ENCODE measurements around the gene EPS8L3. TPM values are rescaled to one million over a fixed set of nuclear protein-coding genes. Genes with fewer than 3 reads are reported as not detected.
"Not testable (repeated sequence)": the region's sequence is repeated elsewhere in the genome, so short reads cannot be mapped to it uniquely, and the experiment has no call there.

The EPS8L3 gene
- total RNA-seq, 2 experiments from 2014 or later, result not detected

DNA sequence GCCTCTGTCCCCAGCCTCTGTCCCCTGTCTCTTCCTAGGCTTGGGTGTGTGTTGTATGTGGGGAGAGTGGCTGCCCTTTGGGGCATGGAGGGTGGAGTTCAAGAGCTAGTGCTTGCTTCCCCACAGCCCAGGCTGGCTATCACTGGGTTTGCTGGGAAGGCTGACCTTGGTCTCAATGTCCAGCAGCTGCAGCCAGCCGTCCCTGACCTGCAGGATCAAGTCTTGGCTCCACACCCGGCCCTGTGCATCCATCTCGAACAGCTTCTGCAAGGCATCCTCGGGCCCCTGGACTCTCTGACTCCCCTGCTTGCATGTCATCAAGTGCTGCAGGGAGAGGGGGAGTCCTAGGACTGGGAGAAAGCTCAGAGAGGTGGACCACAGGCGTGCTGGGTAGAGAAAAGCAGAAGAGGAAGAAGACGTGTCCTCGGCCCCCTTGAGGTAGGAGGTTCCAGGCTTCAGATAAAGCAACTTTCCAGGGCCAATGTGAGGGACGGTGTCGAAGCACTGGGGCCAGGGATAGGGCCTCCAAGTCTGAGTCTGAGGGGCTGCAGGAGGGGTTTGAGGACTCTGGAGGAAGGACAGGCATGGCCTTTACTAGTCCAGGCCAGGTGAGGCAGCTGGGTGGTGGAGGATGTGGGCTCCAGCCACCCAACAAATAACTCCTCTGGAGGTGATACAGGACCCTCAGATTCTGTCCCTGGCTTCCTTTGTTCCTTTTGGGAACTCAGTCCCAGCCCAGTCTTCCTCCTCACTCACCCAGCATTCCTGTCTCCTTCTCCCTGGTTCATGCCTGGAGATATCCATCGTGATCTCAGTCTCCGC is 4.0 kb downstream of the EPS8L3 start:
- DNase-seq (no peak), ATAC-seq (no peak)
- CTCF ChIA-PET, result interaction anchor here (0.8 to 1.3 kb wide), 2 partner anchors 17 to 225 kb away, joined by 4 read pairs; partner anchors contain the start of gene AHCYL1
- H3K9me3 Mint-ChIP-seq, result no peaks in the 10 kb centered on the region
- POLR2A ChIA-PET, result no interaction called here
- H3K27ac Mint-ChIP-seq, result no peak overlapping the region
- H3K36me3 Mint-ChIP-seq (ENCODE audit: low read depth), result no peaks in the 10 kb centered on the region
- no peaks in the 10 kb centered on the region for H3K4me1 Mint-ChIP-seq (ENCODE audit: low read depth)
- intact Hi-C loops (cut with micrococcal nuclease), result no loop called here
- no peak overlapping the region for H3K4me3 Mint-ChIP-seq
- TF ChIP-seq, protein P1, sequence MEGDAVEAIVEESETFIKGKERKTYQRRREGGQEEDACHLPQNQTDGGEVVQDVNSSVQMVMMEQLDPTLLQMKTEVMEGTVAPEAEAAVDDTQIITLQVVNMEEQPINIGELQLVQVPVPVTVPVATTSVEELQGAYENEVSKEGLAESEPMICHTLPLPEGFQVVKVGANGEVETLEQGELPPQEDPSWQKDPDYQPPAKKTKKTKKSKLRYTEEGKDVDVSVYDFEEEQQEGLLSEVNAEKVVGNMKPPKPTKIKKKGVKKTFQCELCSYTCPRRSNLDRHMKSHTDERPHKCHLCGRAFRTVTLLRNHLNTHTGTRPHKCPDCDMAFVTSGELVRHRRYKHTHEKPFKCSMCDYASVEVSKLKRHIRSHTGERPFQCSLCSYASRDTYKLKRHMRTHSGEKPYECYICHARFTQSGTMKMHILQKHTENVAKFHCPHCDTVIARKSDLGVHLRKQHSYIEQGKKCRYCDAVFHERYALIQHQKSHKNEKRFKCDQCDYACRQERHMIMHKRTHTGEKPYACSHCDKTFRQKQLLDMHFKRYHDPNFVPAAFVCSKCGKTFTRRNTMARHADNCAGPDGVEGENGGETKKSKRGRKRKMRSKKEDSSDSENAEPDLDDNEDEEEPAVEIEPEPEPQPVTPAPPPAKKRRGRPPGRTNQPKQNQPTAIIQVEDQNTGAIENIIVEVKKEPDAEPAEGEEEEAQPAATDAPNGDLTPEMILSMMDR (IDR thresholded peaks at IDR 0.05), result no peak
- H3K27me3 Mint-ChIP-seq, result no peaks in the 10 kb centered on the region

GRCh38 chr1:109757936-109758786 is 5.6 kb downstream of the EPS8L3 start:
- ChIA-PET POLR2A (no interaction called here), CTCF (interaction anchor here (1.4 kb wide), 1 partner anchor 119 kb away, joined by 5 read pairs; no protein-coding TSS in a partner anchor)
- H3K4me1 Mint-ChIP-seq (ENCODE audit: low read depth), result no peaks in the 10 kb centered on the region
- H3K36me3 Mint-ChIP-seq (ENCODE audit: low read depth), result no peaks in the 10 kb centered on the region
- H3K27ac Mint-ChIP-seq, result no peak overlapping the region
- no peaks in the 10 kb centered on the region for H3K27me3 Mint-ChIP-seq
- TF ChIP-seq, protein P1 (IDR thresholded peaks at IDR 0.05), result no peak
- ATAC-seq (no peak), DNase-seq (no peak)
- intact Hi-C loops (cut with micrococcal nuclease), result no loop called here
- no peak overlapping the region for H3K4me3 Mint-ChIP-seq
- H3K9me3 Mint-ChIP-seq, result no peaks in the 10 kb centered on the region

DNA sequence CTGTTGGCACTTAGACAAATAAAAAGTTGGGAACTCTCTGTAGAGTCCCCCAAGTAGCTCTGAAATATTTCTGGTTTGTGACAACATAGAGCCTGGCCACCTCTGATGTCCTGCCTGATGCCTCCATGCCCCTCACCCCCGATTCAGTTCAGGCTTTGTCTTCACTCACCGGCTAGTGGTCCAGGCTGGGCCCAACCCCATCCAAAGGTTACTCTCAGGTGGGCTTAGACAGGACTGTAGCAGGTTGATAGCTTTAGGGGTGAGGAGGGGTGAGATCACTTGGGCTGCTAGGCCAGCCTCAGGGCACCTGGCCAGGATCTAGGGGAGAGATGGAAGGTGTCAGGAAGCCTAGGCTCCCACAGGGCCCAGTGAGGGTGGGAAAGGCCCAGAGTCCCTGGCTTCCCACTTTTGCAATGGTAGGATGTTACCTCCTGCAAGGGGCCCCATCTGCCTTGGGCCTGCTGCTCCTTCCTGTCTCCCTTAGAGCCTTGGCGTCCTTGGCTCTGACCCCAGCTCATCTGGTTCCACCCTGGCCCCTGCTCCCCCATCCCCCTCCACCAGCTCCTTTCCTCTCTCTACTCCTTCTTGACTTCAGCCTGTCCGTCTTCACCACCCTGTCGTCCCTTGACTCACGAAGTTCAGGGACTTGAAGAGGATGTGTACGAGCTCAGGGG is 6.7 kb downstream of the EPS8L3 start:
- ATAC-seq (no peak), DNase-seq (no peak)
- no peak overlapping the region for H3K27ac Mint-ChIP-seq
- intact Hi-C loops (cut with micrococcal nuclease), result no loop called here
- no peaks in the 10 kb centered on the region for H3K4me1 Mint-ChIP-seq (ENCODE audit: low read depth)
- ChIA-PET POLR2A (no interaction called here), CTCF (interaction anchor here (1.2 to 1.4 kb wide), 2 partner anchors 113 to 117 kb away, joined by 3 to 5 read pairs; no protein-coding TSS in a partner anchor)
- TF ChIP-seq, protein P1 (IDR thresholded peaks at IDR 0.05), result no peak
- H3K27me3 Mint-ChIP-seq, result no peaks in the 10 kb centered on the region
- no peak overlapping the region for H3K4me3 Mint-ChIP-seq
- no peaks in the 10 kb centered on the region for H3K9me3 Mint-ChIP-seq
- no peaks in the 10 kb centered on the region for H3K36me3 Mint-ChIP-seq (ENCODE audit: low read depth)

DNA sequence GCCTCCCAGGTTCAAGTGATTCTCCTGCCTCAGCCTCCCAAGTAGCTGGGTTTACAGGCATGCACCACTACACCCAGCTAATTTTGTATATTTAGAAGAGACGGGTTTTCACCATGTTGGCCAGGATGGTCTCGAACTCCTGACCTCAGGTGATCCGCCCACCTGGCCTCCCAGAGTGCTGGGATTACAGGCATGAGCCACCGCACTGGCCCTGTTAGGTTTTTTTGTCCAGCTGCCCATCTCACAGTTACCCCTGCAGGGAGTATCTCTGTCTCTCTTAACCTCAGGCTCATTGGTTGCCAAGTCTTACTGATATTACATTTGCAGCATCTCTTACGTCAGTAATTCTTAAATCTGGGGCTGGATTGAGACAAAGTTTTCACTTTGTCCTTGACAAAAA is 7.4 kb downstream of the EPS8L3 start:
- H3K4me3 Mint-ChIP-seq; H3K4me1 Mint-ChIP-seq (ENCODE audit: low read depth); H3K36me3 Mint-ChIP-seq (ENCODE audit: low read depth); H3K27ac Mint-ChIP-seq; POLR2A ChIA-PET; intact Hi-C loops (cut with micrococcal nuclease); H3K27me3 Mint-ChIP-seq; H3K9me3 Mint-ChIP-seq; ATAC-seq; DNase-seq: not testable (repeated sequence)
- CTCF ChIA-PET, result interaction anchor here (0.9 to 1.2 kb wide), 2 partner anchors 113 to 229 kb away, joined by 3 read pairs; partner anchors contain the start of gene AHCYL1

DNA sequence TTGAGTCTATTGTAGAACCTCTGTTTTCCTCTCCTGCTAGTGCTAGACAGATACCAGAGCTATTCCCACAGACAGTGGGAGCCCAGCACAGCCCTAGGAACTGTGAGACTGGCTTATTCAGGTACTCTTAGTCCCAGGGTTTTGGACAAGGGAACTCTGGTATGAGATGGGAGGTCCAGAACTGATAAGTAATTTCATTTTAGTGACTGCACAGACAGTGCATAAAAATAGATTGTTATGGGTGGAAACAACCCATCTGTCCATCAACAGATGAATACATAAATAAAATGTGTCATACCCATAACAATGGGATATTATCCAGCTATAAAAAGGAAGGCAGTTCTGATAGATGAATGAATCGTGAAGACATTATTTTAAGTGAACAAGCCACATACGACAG is 9.0 kb downstream of the EPS8L3 start:
- Mint-ChIP-seq H3K27me3 (no peaks in the 10 kb centered on the region), H3K36me3 (ENCODE audit: low read depth) (no peaks in the 10 kb centered on the region), H3K9me3 (no peaks in the 10 kb centered on the region), H3K4me1 (ENCODE audit: low read depth) (no peaks in the 10 kb centered on the region), H3K27ac (no peak overlapping the region), H3K4me3 (no peak overlapping the region)
- TF ChIP-seq, protein P1 (IDR thresholded peaks at IDR 0.05), result no peak
- no peak for ATAC-seq
- POLR2A ChIA-PET, result no interaction called here
- intact Hi-C loops (cut with micrococcal nuclease), result no loop called here
- DNase-seq, result no peak
- CTCF ChIA-PET, result interaction anchor here (1.6 to 2.9 kb wide), 3 partner anchors 114 to 257 kb away, joined by 3 to 15 read pairs (median 10); partner anchors contain the start of gene AHCYL1

Measured in activated CD8-positive, alpha-beta T cell treated with anti-CD3 and anti-CD28 coated beads for 36 hours (primary cell).